Endothelial cell of umbilical vein (primary cell): Measurements from ENCODE around the gene UCMA. TPM values are rescaled to one million over a fixed set of nuclear protein-coding genes. Genes with fewer than 3 reads are reported as not detected.

Experiments used
- BruUV-seq: library from RNA; stranded (reverse); fragments of 400-500 nt; replicated peaks from 2 replicates; lab custom pipeline; 2021; lab: Mats Ljungman, UMichigan
- CTCF ChIA-PET: fragments of 300-600, 350-600 bp; sonication (Branson Sonifier 250); formaldehyde crosslinking; loops from one replicate; lab custom pipeline; 2021; ENCODE audit warnings: antibody characterized with exemption, inconsistent platforms; lab: Charles Lee
- POLR2A ChIA-PET: fragments of 300-600, 350-600 bp; sonication (Branson Sonifier 250); formaldehyde crosslinking; loops from one replicate; lab custom pipeline; 2021; ENCODE audit warnings: antibody characterized with exemption, inconsistent platforms; lab: Charles Lee
- DNase-seq: peaks from one replicate; pipeline ENCODE4 v3.0.0-alpha.2; 2011; ENCODE audit warnings: low read depth, low spot score
- FAIRE-seq: peaks from 2 replicates; lab custom pipeline; 2011; peaks lifted over from hg19 to GRCh38; lab: Jason Lieb, UNC
- H2AFZ ChIP-seq: 2 replicates; pipeline ENCODE4 v1.6.0; 2012; ENCODE audit warnings: low read depth, low read length, control low read depth, inconsistent platforms
- H3K27ac ChIP-seq: 2 replicates; pipeline ENCODE4 v1.5.1; 2011; ENCODE audit warnings: low read depth, mild to moderate bottlenecking, control low read depth, low read length, moderate library complexity; ENCODE audit not compliant: insufficient read depth
- H3K27me3 ChIP-seq, 2 experiments: 2 replicates each; pipeline versions ENCODE4 v1.6.0 to v1.6.1; 2011; ENCODE audit warnings: low read length in 2 of 2, mixed read lengths in 1 of 2; ENCODE audit not compliant: control insufficient read depth in 2 of 2, insufficient read depth in 2 of 2
- H3K36me3 ChIP-seq, 2 experiments: 2 replicates in 1 of 2; 3 replicates in 1 of 2; pipeline ENCODE4 v1.5.1; 2011; ENCODE audit warnings: low read length in 2 of 2, mild to moderate bottlenecking in 1 of 2, moderate library complexity in 1 of 2; ENCODE audit not compliant: control insufficient read depth in 2 of 2, insufficient read depth in 2 of 2; ENCODE audit errors: extremely low read depth in 1 of 2
- H3K4me1 ChIP-seq: 3 replicates; pipeline ENCODE4 v1.5.1; 2011; ENCODE audit warnings: mild to moderate bottlenecking, low read length; ENCODE audit not compliant: control insufficient read depth, insufficient read depth; ENCODE audit errors: extremely low read depth
- H3K4me2 ChIP-seq: 2 replicates; pipeline ENCODE4 v1.6.1; 2011; ENCODE audit warnings: low read length, control low read depth, mixed read lengths; ENCODE audit not compliant: insufficient read depth
- H3K4me3 ChIP-seq, 3 experiments: fragments of 200-600 bp in 1 of 3; sonication (generic), shearing (Covaris generic) in 1 of 3; replicated peaks in 1 of 3; 2 replicates each; pipeline ENCODE4 v1.5.1; 2011 to 2016; ENCODE audit warnings: control low read depth in 3 of 3, low read length in 3 of 3, mild to moderate bottlenecking in 2 of 3, inconsistent platforms in 1 of 3, low read depth in 1 of 3, moderate library complexity in 1 of 3; ENCODE audit not compliant: insufficient read depth in 1 of 3
- H3K79me2 ChIP-seq: 2 replicates; pipeline ENCODE4 v1.6.0; 2012; ENCODE audit warnings: low read length, inconsistent platforms; ENCODE audit not compliant: control insufficient read depth, insufficient read depth
- H3K9ac ChIP-seq: replicated peaks from 2 replicates; pipeline ENCODE3; 2011; ENCODE audit warnings: low read length, control low read depth; ENCODE audit not compliant: insufficient read depth; ENCODE audit errors: extremely low read depth
- H3K9me1 ChIP-seq: replicated peaks from 3 replicates; pipeline ENCODE4 v1.6.0; 2011; ENCODE audit warnings: mild to moderate bottlenecking, low read length; ENCODE audit not compliant: control insufficient read depth, insufficient read depth; ENCODE audit errors: extremely low read depth
- H3K9me3 ChIP-seq: replicated peaks from 2 replicates; pipeline ENCODE4 v1.5.1; 2012; ENCODE audit warnings: low read length, inconsistent platforms; ENCODE audit not compliant: control insufficient read depth, insufficient read depth
- H4K20me1 ChIP-seq: replicated peaks from 2 replicates; pipeline ENCODE3; 2011; ENCODE audit warnings: mild to moderate bottlenecking, low read length; ENCODE audit not compliant: control insufficient read depth, insufficient read depth; ENCODE audit errors: extremely low read depth
- EZH2 ChIP-seq: IDR thresholded peaks from 2 replicates; pipeline ENCODE4 v1.6.1; 2012; ENCODE audit warnings: borderline replicate concordance, low read depth, mild to moderate bottlenecking, moderate library complexity, low read length, inconsistent platforms; ENCODE audit not compliant: severe bottlenecking
- FOS ChIP-seq: IDR thresholded peaks from 2 replicates; pipeline ENCODE4 v1.6.1; 2011; ENCODE audit warnings: mild to moderate bottlenecking, low read length, moderate library complexity, borderline replicate concordance; ENCODE audit not compliant: insufficient read depth
- GATA2 ChIP-seq: IDR thresholded peaks from 2 replicates; pipeline ENCODE4 v1.7.0; 2011; ENCODE audit warnings: low read depth, mild to moderate bottlenecking, moderate library complexity, mixed read lengths, low read length; ENCODE audit not compliant: insufficient read length, insufficient read depth
- MAX ChIP-seq: IDR thresholded peaks from 2 replicates; pipeline ENCODE4 v1.6.1; 2011; ENCODE audit not compliant: insufficient read depth, insufficient read length
- MYC ChIP-seq: IDR thresholded peaks from one replicate; pipeline ENCODE4 v1.6.1; 2011; ENCODE audit warnings: mild to moderate bottlenecking, low read depth, low read length
- POLR2A ChIP-seq: IDR thresholded peaks from 2 replicates; pipeline ENCODE4 v1.6.1; 2012; ENCODE audit warnings: low read depth, mild to moderate bottlenecking, control low read depth, low read length
- POLR2AphosphoS5 ChIP-seq: IDR thresholded peaks from 2 replicates; pipeline ENCODE4 v1.6.1; 2012; ENCODE audit warnings: low read depth, mild to moderate bottlenecking, control low read depth, low read length, moderate library complexity; ENCODE audit not compliant: insufficient read depth
- dilution Hi-C: fragments of 300-500 bp; cut with MboI; formaldehyde crosslinking; loops from one replicate; pipeline ENCODE4 v1.15.0; 2019; ENCODE audit warnings: low sequenced_read_pairs; ENCODE audit not compliant: extremely low pct_ligation_motif_present
- intact Hi-C: fragments of 100-400 bp; cut with micrococcal nuclease; formaldehyde crosslinking; loops from one replicate; pipeline ENCODE4 v1.10.0; 2022
- polyA plus RNA-seq, 4 experiments: library from polyadenylated mRNA; depleted of rRNA in 3 of 4; stranded (reverse) in 3 of 4; unstranded in 1 of 4; fragments of >200 nt; gene quantifications; 2 replicates each; pipeline versions ENCODE4 v1.2.1 to v1.2.3, GENCODE V29; 2011 to 2012; ENCODE audit warnings: missing spikeins in 1 of 4
- total RNA-seq: library from RNA; stranded (reverse); gene quantifications from 2 replicates; pipeline ENCODE4 v1.2.3, GENCODE V29; 2021

Gene UCMA
- total and polyA plus RNA-seq, 2 donors (not counting 3 experiments of a cell fraction or from before 2014, with no cell fraction given), result not detected

DNA sequence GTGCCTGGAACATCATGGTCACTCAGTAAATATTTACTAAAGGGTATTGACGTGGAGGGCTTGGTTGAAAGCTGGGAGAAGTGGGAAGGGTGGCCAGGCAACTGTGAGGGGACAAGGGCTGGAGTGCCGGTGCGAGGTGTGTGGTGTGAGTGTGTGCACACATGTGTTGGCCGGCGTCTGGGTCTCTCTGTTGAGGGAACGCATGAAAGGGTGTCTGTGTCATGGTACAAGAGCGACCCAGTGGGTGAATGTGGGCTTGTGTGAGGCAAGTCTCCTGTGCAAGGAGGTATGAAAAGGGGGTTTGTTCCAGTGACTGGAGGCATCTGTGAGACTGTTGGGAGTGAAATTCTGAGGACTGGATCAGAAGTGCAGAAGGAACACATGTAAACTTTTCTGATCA, 29.4 kb upstream of the UCMA start:
- no peak overlapping the region for H3K4me3 ChIP-seq
- H3K9me3 ChIP-seq, result no peaks in the 10 kb centered on the region
- H3K79me2 ChIP-seq, result no peaks in the 10 kb centered on the region
- no TSS peak for BruUV-seq
- CTCF ChIA-PET, result interaction anchor here (1.2 kb wide), 1 partner anchor 9 kb away, joined by 3 read pairs; no protein-coding TSS in a partner anchor
- H3K4me1 ChIP-seq, result no peaks in the 10 kb centered on the region
- H3K4me2 ChIP-seq, result no peak overlapping the region
- FAIRE-seq, result no peak
- H3K9ac ChIP-seq, result no peak overlapping the region
- TF ChIP-seq POLR2AphosphoS5 (no peak), EZH2 (no peak), FOS (no peak), MYC (no peak), MAX (no peak)
- no peaks in the 10 kb centered on the region for H3K36me3 ChIP-seq
- intact Hi-C loops, result no loop called here
- no peak overlapping the region for H3K27ac ChIP-seq
- POLR2A ChIA-PET, result no interaction called here
- dilution Hi-C loops, result no loop called here
- H3K27me3 ChIP-seq, result peaks cover 0 to 2% of the 10 kb centered on the region in 2 experiments
- H2AFZ ChIP-seq, result no peak overlapping the region
- H4K20me1 ChIP-seq, result no peaks in the 10 kb centered on the region
- no peak for DNase-seq
- H3K9me1 ChIP-seq, result no peaks in the 10 kb centered on the region

DNA sequence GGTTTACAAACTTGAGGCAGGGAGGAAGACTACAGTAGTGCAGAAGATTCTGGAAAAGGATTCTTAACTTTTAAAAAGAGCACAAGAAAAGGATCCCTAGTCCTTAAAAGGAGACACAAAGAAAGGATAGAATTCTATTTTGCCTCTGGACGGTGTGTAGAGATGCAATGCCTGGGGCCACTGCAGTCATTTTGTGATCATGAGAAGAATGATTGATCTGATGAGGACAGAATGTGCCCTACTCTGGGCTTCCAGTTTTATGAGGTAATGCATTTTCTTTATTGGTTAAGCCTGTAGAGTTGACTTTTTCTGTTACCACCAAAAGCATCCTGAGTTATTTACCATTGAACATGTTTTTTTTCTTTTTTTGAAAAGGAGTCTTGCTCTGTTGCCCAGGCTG, 28.3 kb upstream of the UCMA start:
- DNase-seq, result no peak
- Histone ChIP-seq H3K27ac (no peak overlapping the region), H3K9me3 (no peaks in the 10 kb centered on the region), H3K27me3 (peaks cover 0 to 2% of the 10 kb centered on the region in 2 experiments), H3K79me2 (no peaks in the 10 kb centered on the region), H4K20me1 (no peaks in the 10 kb centered on the region), H3K4me1 (no peaks in the 10 kb centered on the region), H3K4me2 (no peak overlapping the region), H3K36me3 (no peaks in the 10 kb centered on the region), H3K9ac (no peak overlapping the region), H3K4me3 (no peak overlapping the region), H3K9me1 (no peaks in the 10 kb centered on the region), H2AFZ (no peak overlapping the region)
- ChIA-PET CTCF (interaction anchor here (0.6 kb wide), 1 partner anchor 15 kb away, joined by 3 read pairs; no protein-coding TSS in a partner anchor), POLR2A (no interaction called here)
- no peak for TF ChIP-seq GATA2
- no peak for TF ChIP-seq FOS
- TF ChIP-seq POLR2A, result no peak
- BruUV-seq, result no TSS peak
- dilution Hi-C loops, result no loop called here
- intact Hi-C loops, result no loop called here
- no peak for FAIRE-seq
